ENCODE results near the gene MAPRE3. TPM values are rescaled to one million over a fixed set of nuclear protein-coding genes. Genes with fewer than 3 reads are reported as not detected.

Gene MAPRE3
- polyA plus RNA-seq, 4 donors = 11.2 to 16.6 (median 13.6) TPM

GRCh38 chr2:26946841-26947784, 23.3 kb upstream of the MAPRE3 start:
- no peak for DNase-seq (ENCODE audit: low read depth in 4 of 4, low spot score in 2 of 4)

- DNase-seq (ENCODE audit: low read depth in 4 of 4, low spot score in 2 of 4) = no peak
Observed at GRCh38 chr2:26948800-26949199, 21.6 kb upstream of the MAPRE3 start.

GRCh38 chr2:26950246-26950645, 20.2 kb upstream of the MAPRE3 start:
- no peak for DNase-seq (ENCODE audit: low read depth in 4 of 4, low spot score in 2 of 4)

- DNase-seq (ENCODE audit: low read depth in 4 of 4, low spot score in 2 of 4) = no peak
Observed at GRCh38 chr2:26951236-26951635, 19.2 kb upstream of the MAPRE3 start.

GRCh38 chr2:26952374-26952773, 18.1 kb upstream of the MAPRE3 start:
- DNase-seq (ENCODE audit: low read depth in 4 of 4, low spot score in 2 of 4) = no peak

- no peak for DNase-seq (ENCODE audit: low read depth in 4 of 4, low spot score in 2 of 4)
Observed at GRCh38 chr2:26954135-26954534, 16.3 kb upstream of the MAPRE3 start.

GRCh38 chr2:26957041-26957440, 13.4 kb upstream of the MAPRE3 start:
- DNase-seq (ENCODE audit: low read depth in 4 of 4, low spot score in 2 of 4) = no peak

- DNase-seq (ENCODE audit: low read depth in 4 of 4, low spot score in 2 of 4) = no peak
Observed at GRCh38 chr2:26957534-26957933, 12.9 kb upstream of the MAPRE3 start.

GRCh38 chr2:26959331-26959730, 11.1 kb upstream of the MAPRE3 start:
- DNase-seq (ENCODE audit: low read depth in 4 of 4, low spot score in 2 of 4) = no peak

- no peak for DNase-seq (ENCODE audit: low read depth in 4 of 4, low spot score in 2 of 4)
Observed at GRCh38 chr2:26964446-26965130, 5.8 kb upstream of the MAPRE3 start.

- DNase-seq (ENCODE audit: low read depth in 4 of 4, low spot score in 2 of 4) = no peak
Observed at GRCh38 chr2:26968001-26968400, 2.4 kb upstream of the MAPRE3 start.

GRCh38 chr2:26969077-26969844, 1.2 kb upstream of the MAPRE3 start:
- no peak for DNase-seq (ENCODE audit: low read depth in 4 of 4, low spot score in 2 of 4)

- no peak for DNase-seq (ENCODE audit: low read depth in 4 of 4, low spot score in 2 of 4)
Observed at GRCh38 chr2:26970928-26971627, 641 bp downstream of the MAPRE3 start.

- no peak for DNase-seq (ENCODE audit: low read depth in 4 of 4, low spot score in 2 of 4)
Observed at GRCh38 chr2:26971911-26972786, 1.7 kb downstream of the MAPRE3 start.

GRCh38 chr2:26974352-26974751, 3.9 kb downstream of the MAPRE3 start:
- no peak for DNase-seq (ENCODE audit: low read depth in 4 of 4, low spot score in 2 of 4)

- no peak for DNase-seq (ENCODE audit: low read depth in 4 of 4, low spot score in 2 of 4)
Observed at GRCh38 chr2:26975102-26975501, 4.7 kb downstream of the MAPRE3 start.

GRCh38 chr2:26975656-26976055, 5.2 kb downstream of the MAPRE3 start:
- no peak for DNase-seq (ENCODE audit: low read depth in 4 of 4, low spot score in 2 of 4)

GRCh38 chr2:26976237-26976636, 5.8 kb downstream of the MAPRE3 start:
- no peak for DNase-seq (ENCODE audit: low read depth in 4 of 4, low spot score in 2 of 4)

GRCh38 chr2:26977012-26977411, 6.6 kb downstream of the MAPRE3 start:
- no peak for DNase-seq (ENCODE audit: low read depth in 4 of 4, low spot score in 2 of 4)
